NCI-H748 treated with DMSO at 0.1 percent for 48 hours (cell line): Measurements from ENCODE around the gene ASB16.

Source experiments
- DNase-seq: peaks from one replicate; lab custom pipeline; 2025; lab: John Stamatoyannopoulos, UW

ASB16 gene

GRCh38 chr17:44222112-44222869 lies 51.8 kb downstream of the ASB16 start:
- peak; percentile 89 for DNase-seq

DNA sequence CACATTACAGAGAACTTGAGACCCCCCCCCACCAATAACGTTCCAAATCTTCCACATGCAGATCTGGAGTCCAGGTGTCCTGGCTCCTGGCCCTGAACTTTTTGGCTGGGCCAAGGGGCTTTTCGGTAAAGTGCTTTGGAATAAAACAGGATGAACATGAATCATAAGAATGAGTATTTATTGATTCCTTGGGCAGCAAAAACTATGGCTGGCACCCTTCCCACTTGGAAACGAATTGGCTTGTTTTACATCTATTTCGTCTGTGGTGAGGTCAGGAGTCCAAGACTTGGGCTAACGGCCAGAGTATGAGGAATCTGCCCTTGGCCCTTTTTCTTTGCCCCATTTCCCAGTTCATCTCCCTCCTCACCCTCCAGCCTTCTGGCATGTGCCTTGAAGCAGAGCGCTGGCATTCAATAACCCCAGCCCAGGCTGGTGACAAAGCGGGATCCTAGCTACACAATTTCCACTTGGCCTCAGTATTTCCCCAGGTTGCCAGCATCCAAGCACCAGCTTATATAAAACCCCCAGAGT lies 53.1 kb downstream of the ASB16 start:
- no peak for DNase-seq
